SU-DHL-6 (cell line): Measurements from ENCODE around the gene MYT1.

Experiments
- CTCF ChIP-seq: fragments of 200-600 bp; sonication (generic); IDR thresholded peaks from one replicate; pipeline ENCODE4 v1.5.1; 2017; ENCODE audit warnings: antibody characterized with exemption, mild to moderate bottlenecking, low read length, moderate library complexity; ENCODE audit not compliant: insufficient read depth, poor library complexity, severe bottlenecking
- EZH2phosphoT487 ChIP-seq: fragments of 200-600 bp; sonication (generic), shearing (Covaris generic); conservative IDR thresholded peaks from 2 replicates; pipeline ENCODE4 v1.6.1; 2018; ENCODE audit warnings: mild to moderate bottlenecking, antibody characterized with exemption, low read length, moderate library complexity, mixed read lengths

- TF ChIP-seq CTCF (no peak), EZH2phosphoT487 (no peak)
Observed at GRCh38 chr20:64237316-64237715, 73.1 kb downstream of the MYT1 start.
